ENCODE data around the gene PRL.

The PRL gene

DNA sequence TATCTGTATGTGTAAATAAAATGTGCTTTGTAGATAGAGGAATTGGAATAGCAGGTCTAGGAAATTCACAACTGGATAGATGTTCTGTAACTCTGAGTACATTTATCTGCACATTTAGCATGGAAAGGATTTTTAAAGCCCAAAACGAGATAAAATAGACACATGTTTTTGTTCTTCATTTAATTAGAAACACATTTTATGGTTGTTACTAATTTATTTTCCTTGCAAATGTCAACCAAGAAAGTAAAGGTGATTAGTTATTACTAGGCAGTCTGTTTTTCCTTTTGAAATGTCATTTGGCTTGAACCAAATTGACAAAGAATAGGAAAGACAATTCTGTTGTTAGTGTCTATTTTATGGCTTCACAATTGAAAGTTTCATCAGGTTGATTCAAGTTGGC, 769 bp downstream of the PRL start:
- FAIRE-seq (no peak), DNase-seq (ENCODE audit: insufficient read length, low spot score) (no peak)

DNA sequence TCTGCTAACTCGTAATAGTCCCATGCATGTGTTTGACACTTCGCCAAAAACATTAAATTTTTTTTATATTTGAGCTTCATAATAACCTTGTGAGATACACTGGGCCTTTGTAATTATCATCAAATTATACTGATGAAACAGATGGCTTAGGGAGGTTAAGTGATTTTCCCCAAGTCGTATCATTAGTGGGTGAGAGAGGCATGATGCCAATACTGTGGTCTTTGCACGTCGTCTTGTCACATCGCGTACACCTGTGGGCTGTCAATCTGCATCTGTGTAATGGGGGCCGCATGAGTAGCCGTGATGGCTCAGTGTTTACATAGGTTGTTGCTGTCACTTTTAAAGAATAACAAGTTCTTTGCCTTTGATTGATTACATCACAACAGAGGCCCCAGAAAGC, 1.7 kb downstream of the PRL start:
- no peak for FAIRE-seq
- DNase-seq (ENCODE audit: insufficient read length, low spot score), result no peak

DNA sequence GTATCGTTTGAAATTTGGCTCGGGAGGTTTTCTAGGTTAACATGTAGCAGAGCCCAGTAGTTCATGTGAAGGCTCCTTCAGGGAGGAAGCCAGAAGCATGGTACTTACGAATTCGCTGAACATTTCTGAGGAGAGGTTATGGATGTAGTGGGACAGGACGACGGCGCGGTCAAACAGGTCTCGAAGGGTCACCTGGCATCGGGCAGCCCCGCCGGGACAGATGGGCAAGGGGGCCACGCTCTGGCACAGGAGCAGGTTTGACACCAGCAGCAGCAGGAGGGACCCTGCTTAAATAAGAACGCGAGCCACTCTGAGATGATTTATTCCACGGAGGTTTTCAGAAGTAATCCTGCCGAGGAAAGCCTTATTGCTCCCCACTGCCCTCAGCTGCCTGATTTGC, 2.5 kb downstream of the PRL start:
- DNase-seq (ENCODE audit: insufficient read length, low spot score), result no peak
- no peak for FAIRE-seq

DNA sequence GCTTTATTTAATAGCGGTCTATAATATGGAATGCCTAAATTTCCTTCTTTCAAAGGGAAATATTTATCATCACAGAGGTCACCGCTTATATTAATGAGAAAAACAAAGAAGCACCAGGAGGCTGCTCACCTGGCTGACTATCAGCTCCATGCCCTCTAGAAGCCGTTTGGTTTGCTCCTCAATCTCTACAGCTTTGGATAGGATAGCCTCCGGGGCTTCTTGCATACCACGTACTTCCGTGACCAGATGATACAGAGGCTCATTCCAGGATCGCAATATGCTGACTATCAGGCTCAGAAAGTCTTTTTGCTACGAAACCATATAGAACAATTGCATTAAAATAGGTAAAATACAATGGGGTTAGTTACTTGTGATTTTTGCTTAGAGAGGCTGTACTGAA, 6.8 kb downstream of the PRL start:
- DNase-seq (ENCODE audit: insufficient read length, low spot score), result no peak
- FAIRE-seq, result no peak

DNA sequence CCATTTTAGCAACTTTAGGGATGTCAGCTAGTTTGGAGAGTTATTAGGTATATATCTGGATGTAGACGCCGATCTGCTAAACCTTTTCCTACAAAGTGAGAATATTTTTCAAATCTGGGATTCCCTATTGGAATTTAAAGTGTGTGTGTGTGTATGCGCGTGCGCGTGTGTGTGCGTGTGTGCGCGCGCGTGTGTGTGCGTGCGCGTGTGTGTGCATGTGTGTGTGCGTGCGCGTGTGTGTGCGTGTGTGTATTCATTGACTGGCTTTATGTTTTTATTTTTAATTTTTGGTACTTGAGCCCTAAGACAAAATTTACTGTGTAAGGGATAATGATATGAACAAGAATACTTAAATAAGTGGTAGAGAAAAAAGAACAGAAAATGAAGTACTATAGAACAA, 8.1 kb downstream of the PRL start:
- FAIRE-seq (no peak), DNase-seq (ENCODE audit: insufficient read length, low spot score) (no peak)

DNA sequence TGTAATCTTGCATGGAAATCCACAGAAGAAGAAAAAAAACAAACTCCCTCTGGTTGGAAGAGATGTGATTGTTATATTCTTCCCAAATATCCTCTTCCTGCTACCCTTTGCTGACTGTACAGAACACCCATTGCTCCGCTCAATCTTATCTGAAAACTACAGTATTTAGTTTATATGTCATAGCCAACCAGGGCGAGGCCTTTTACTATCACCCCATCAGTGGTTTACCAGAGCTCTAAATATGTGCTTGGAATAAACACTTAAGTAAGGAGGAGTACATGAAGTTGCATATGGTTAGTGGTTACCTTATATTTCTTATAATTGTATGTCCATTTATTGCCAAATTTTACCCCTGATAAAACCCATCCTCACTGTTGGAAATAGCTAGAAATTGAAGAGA, 12.2 kb downstream of the PRL start:
- no peak for FAIRE-seq
- no peak for DNase-seq (ENCODE audit: insufficient read length, low spot score)

DNA sequence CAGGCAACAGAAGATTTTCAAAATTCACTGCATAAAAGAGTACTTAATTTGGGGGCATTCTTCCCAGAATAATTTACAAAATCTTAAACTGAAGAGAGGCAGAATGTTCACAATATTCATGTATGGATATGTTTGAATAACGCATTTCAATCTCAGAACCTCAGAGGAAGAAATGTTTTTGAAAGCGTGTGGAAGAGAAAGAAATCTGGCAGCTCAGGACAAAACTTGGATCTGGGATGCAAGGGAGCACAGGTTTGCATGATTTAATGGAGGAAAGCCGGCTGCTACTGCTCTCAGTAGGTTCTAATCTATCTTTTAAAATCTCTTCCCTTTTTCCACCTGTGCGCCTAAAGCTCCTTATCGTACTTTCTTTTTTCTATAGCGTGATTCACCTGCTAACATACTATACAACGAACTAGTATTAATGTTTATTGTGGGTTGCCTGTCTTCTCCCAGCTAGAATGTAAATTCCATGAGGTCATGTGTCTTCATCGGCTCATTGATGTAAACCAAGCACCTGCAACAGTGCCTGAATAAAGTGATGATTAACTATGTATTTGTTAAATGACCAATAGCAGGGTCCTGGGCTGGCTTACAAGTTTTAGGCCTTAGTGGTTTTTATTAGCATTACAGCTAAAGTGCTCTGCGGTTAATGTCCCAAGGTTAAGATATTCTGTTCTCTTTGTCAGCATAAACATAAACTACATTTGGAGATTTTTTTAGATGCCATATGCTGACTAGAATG, 15.3 kb downstream of the PRL start:
- DNase-seq (ENCODE audit: insufficient read length, low spot score) (no peak), FAIRE-seq (no peak)

DNA sequence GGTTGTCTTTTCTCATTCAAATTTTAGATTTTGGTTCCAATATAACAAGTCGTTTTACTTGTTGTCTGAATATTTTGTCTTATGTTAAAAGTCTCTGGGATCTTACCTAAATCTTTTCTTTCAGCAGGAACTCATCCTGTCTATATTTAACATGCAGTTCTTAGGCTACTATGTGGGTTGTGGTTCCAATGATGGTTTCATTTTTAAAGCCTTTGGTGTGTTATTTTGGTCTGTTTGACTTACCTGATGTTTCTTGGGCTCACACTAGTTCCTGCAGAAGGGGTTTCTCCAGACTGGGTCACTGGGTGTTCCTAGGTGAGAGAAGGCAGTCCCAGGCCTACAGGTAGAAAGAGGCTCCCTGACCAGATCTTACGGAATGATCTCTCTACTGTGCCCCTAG, 17.4 kb downstream of the PRL start:
- DNase-seq (ENCODE audit: insufficient read length, low spot score) (no peak), FAIRE-seq (no peak)

DNA sequence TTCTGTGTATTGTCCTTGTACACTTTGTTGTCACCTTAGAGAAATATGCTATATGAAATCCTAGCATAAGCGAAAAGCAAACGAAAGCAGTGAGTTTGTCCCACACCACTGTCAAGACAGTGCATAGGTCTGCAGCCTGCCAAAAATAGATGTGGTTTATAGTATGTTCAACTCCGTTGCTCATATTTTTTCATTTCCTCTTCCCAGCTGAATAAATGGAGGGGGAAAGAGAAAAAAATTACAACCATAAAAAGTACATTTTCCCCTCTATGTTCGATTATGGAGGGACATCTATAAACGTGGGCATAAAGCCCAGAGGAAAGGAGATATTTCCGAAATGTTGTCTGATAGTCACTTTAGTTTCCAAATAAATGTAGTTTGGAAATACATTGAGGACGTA, 25.8 kb downstream of the PRL start:
- FAIRE-seq (no peak), DNase-seq (ENCODE audit: insufficient read length, low spot score) (no peak)

DNA sequence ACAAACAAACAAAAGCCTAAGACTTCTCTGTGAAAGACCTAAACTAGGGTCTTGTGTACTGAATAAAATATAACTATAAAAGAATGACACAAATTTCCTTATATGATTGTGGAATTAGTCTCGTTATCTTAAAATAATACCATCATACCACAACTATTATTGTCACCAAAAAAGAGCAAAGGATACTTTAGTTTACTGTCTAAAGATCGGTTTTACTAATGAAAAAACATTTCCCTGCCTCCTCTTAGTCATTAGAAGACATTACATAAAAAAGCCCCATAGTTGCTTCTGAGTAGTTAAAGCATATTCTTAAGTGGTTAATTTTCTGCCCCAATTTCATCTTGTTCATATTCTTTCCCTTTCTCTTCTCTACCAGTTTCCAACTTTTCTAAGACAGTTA, 33.1 kb downstream of the PRL start:
- FAIRE-seq (no peak), DNase-seq (ENCODE audit: insufficient read length, low spot score) (no peak)

DNA sequence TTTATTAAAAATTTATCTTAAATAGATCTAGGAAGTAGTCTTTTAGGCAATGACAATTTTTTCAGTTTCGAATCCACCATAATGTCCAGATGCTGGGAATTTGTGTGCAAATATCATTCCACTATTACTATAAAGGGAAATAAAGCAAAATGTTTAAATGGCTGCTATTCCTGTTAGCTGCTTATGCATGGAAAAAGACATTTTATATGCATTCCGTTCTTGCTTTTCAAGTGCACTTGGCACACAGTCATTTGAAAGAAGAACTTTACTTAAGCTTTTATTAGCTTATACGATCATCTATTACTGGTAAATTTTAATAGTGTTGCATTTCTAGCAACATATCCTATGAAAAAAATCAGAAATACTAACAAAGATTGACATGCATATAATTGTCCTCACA, 42.0 kb downstream of the PRL start:
- DNase-seq (ENCODE audit: insufficient read length, low spot score) (no peak), FAIRE-seq (no peak)

DNA sequence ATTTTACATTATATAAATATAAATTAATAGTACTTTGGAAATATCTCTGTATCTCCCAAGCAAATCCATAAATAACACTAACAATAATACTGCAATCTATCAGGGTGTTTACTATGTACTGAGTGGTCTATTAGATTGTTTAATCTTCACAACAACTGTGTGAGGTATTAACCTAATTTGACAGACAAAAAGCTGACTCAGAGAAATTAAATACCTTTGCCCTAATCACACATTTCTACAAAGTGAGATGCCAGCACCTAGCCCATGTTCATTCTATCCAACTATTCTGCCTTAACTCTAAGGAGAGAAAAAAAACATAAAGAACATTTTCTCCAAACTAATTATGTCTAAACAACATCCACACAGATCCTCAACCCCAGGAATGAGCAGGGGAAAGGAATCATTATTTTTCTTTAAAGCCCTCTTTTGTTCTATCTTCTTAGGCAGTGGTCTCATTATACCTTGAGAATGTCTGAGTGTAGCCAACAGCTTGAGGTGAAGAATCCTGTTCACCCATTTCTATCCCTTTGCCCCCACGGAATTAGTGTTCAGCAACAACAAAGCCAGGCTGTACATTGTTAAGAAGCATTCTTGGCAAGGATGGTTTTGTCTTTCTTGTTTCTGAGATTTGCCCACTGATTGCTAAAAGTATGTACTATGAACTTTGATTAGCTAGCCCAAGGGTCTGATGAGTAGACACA, 42.7 kb downstream of the PRL start:
- FAIRE-seq, result no peak
- DNase-seq (ENCODE audit: insufficient read length, low spot score), result no peak

DNA sequence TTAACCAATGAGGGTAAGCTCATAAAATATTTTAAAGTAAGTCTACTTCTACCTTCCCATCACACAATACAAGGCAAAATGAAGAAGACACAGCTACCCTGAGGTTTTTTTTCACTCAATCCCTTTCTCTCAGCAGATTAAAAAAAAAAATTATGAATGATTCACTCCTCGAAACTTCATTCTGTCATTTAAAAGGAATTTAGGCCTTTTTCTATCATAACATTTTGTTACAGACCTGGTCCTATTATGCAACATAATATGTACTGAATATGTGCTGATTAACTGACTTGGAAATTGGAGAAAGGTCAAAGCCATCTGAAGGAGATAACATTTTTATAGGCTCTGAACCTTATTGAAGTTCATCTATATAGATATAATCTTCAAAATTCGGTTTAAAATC, 45.5 kb downstream of the PRL start:
- DNase-seq (ENCODE audit: insufficient read length, low spot score), result no peak
- FAIRE-seq, result no peak

DNA sequence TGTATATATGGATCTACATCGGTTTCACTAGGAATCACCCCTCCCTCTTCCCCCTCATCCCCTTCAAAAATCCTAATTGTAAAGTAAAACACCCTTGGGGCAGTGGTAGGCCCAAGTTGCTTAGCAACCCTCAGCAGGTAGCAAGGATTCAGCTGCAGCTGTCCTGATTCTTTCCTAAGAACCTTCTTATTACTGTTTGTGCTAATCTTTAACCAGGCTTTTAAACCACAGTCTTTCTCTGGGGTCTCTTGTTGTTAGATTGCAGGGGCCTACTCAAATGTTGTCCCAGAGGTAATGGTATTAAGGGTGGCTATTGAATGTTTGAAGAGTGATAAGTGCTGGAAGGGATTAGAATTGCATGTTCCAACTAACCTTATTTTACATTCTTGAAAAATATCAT, 46.4 kb downstream of the PRL start:
- DNase-seq (ENCODE audit: insufficient read length, low spot score) (no peak), FAIRE-seq (no peak)

DNA sequence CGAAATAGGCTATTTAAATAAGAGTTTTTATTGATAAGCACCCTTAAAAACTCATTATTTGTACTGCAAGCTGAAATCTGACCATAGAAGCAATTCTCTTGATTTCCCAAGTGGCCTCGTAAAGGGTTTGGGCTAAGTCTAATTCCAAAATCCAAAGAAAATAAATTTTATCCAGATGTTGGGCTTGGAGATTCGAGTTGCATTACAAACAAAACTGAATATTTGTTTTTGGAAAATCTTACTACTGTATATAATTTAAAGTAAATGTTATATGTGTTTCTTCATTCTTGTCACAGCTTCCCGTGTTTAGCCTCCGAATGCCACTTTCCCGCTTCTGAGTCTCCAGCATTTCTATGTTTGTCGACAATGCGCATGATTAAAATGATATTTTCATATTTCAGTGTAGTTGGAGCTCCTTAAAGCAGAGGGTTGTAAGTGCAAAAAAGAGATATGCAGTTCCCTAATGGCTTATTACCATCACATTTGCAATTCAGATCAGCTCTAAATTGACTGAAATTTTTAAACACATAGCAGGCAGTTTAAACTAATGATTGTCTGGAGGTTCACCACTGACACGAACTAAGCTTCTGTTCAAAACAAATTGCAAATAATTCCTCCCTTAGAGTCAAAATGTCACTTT, 47.0 kb downstream of the PRL start:
- DNase-seq (ENCODE audit: insufficient read length, low spot score) (no peak), FAIRE-seq (no peak)

DNA sequence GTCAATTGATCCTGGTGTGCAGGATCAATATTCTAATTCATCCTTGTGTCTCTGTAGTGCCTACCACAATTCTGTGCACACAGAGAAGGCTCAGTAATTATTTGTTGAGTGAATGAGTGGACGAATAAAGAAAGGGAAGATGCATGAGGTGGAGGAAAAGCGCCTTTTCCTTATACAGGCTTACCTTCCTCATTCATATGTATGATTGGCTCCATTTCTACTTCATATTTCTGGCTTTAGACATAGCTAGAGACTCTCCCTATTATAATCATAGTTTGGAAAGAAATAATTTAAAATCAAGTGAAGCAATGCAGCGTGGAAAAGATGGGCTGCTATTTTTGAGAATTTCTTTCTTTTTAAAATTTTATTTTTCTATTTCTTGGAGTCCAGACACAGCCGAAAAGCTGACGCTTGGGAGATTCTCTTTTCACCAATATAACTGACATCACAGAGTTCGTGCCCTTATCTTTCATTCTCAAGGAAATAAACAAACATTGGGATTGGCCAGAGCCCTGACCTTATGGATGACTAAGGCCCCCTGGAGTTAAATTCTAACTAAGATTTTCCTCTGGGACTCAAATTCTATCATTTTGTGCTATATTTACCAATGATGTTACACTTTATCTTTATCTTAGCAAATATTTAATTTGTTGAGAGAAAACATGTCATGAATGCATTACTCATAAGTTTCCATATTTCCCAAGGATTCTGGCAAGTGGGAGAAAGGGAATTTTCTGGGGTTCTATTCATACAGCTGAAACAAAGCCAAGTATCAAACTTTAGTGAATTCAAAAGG, 48.1 kb downstream of the PRL start:
- no peak for DNase-seq (ENCODE audit: insufficient read length, low spot score)
- no peak for FAIRE-seq

DNA sequence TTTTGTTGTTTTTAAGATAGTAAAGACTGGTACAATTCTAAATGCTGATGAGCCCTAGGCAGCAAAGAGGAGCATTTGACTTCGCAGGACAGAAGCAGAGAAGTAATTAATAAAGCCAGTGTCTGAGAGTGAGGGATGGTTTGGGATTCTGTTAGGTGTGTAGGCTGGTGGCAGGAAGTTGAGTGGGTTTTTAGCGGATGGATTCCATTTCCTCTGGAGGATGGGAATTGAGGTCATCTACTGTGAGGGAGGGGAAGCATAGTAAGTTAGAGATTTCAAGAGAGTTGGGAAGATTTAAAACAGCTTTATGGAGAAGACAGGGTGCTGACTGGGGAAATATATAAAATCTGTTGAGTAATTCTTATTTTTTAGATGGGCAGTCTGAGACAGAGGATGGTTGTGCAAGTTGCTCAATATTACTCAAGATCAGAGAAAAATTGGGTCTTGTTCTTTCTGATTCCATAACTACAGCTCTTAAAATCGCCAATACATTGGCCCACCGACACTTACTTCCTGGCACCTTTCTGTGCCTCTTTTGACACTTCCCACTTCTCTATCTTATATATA, 48.8 kb downstream of the PRL start:
- no peak for FAIRE-seq

DNA sequence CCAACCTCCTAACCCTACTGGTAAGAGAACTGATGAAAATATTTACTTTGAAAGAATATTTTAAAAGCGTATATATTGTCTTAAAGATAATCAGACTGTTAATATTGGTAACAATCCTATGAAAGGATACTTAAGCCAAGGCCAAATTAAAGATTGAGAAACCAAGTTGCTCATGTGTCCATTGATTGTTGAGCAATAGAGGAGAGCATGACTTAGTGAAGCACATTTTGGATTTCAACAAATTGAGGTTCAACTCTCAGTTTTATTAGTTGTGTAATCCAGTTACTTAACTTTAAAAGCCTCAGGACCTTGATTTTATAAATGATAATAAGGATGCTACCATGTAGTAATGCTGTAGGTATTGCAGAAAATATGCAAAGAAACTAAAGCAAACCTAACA, 56.8 kb downstream of the PRL start:
- FAIRE-seq, result no peak
- no peak for DNase-seq (ENCODE audit: insufficient read length, low spot score)

More for the DNA sequence above, 48.8 kb downstream of the PRL start:
- DNase-seq (ENCODE audit: insufficient read length, low spot score), result no peak

DNA sequence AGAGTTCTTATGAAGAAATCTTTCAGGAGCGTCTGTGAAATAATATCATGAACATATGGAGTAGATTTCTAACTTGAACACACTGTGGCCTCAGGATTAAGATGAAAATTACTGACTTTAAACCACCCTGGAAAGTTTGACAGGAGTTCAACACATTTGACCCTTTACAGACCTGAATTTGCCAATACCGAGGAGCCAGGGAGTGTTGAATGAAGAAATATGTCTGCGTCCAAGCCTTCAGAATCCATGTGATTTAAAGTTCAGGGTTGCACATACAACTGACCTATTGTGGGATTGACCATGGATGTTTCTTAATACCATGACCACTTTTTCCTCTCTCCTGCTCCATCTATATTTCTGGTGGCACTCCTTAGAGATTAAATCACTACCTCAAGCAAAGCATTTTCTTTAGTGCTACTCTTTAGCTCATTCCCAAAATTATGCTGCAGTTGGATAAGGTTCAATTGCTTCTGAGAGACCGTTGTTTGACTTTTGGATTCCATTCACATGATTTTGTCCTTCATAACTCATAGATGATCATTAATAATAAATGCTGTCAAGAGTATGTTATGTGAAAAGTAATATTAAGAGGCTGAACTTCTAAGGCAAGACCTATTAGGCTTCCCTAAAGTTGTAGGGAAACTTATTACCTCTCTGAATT, 57.4 kb downstream of the PRL start:
- FAIRE-seq, result no peak
- no peak for DNase-seq (ENCODE audit: insufficient read length, low spot score)

DNA sequence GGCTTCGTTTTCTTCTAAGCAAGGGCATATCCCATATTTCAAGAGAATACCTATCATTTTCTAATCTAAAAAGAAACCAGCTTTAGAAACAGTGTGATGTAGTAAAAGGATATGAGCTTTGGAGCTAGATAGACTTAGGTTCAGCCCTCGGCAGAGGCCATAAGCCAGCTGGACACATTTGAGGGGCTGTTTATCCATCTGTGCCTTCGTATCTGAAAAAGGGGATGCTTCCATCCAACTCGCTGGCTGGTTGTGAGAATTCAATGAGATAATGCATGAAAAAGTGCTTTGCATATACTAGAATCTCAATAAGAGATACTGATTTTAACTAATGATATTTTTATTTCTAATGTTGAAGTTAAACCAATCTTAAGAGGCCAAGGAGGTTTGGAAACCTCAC, 58.0 kb downstream of the PRL start:
- DNase-seq (ENCODE audit: insufficient read length, low spot score) (no peak), FAIRE-seq (no peak)

DNA sequence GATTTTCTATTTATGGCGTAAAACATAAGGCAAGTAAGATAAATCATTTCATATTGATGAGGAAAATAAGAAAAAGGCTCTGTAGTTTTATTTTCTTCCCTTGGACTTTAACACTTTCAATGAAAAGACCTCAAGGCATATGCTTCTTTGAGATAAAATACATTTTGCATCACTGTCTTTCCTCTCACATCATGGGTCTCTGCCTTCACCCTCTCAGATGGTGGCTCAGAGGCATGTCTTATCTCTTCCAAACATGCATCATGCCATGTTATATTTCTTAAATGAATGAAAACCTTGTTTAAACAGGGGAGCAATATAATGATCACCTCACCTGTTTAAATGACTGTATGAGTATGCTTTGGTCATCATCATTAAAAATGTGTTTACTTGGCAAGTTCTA, 59.3 kb downstream of the PRL start:
- FAIRE-seq (no peak), DNase-seq (ENCODE audit: insufficient read length, low spot score) (no peak)

Data from GM19239 (cell line).